Activated CD4-positive, alpha-beta T cell treated with anti-CD3 and anti-CD28 coated beads for 36 hours (primary cell): ENCODE measurements around the gene MAP1S. TPM values are rescaled to one million over a fixed set of nuclear protein-coding genes. Genes with fewer than 3 reads are reported as not detected.

ENCODE experiments used
- ATAC-seq: fragments of 200-7000 bp; cut with Tn5 transposase; one replicate; pipeline ENCODE4 v1.10.0; 2021; ENCODE audit warnings: mild to moderate bottlenecking, moderate library complexity
- CTCF ChIA-PET: fragments of 350-600 bp; sonication (Branson Sonifier 250); formaldehyde crosslinking; loops from one replicate; lab custom pipeline; 2021; ENCODE audit warnings: antibody characterized with exemption; lab: Charles Lee
- POLR2A ChIA-PET: fragments of 350-600 bp; sonication (Branson Sonifier 250); formaldehyde crosslinking; loops from one replicate; lab custom pipeline; 2021; ENCODE audit warnings: antibody characterized with exemption, inconsistent platforms; lab: Charles Lee
- DNase-seq: peaks from one replicate; pipeline ENCODE4 v3.0.0-alpha.2; 2020
- H3K27ac Mint-ChIP-seq: one replicate; pipeline ENCODE4 v1.8.0; 2021; ENCODE audit warnings: mixed read lengths
- H3K27me3 Mint-ChIP-seq: one replicate; pipeline ENCODE4 v1.8.0; 2021; ENCODE audit warnings: mixed read lengths
- H3K36me3 Mint-ChIP-seq: one replicate; pipeline ENCODE4 v1.8.0; 2021; ENCODE audit warnings: low read depth, mixed read lengths
- H3K4me1 Mint-ChIP-seq: one replicate; pipeline ENCODE4 v1.8.0; 2021; ENCODE audit warnings: mixed read lengths
- H3K4me3 Mint-ChIP-seq: one replicate; pipeline ENCODE4 v1.8.0; 2021; ENCODE audit warnings: mild to moderate bottlenecking, moderate library complexity, mixed read lengths
- H3K9me3 Mint-ChIP-seq: one replicate; pipeline ENCODE4 v1.8.0; 2021; ENCODE audit warnings: low read depth, mixed read lengths
- intact Hi-C, 2 experiments: fragments of 100-400 bp; cut with DNase I in 1 of 2; cut with micrococcal nuclease in 1 of 2; formaldehyde crosslinking; loops; one replicate each; pipeline versions ENCODE4 v1.14.2 to v1.15.1; 2022 to 2024; cut with DNase I, micrococcal nuclease
- total RNA-seq, 2 experiments: library from RNA; stranded (reverse); gene quantifications; one replicate each; pipeline ENCODE4 v1.2.3, GENCODE V29; 2021

Gene MAP1S
- total RNA-seq, 2 experiments from 2014 or later: 57.6 to 79.3 TPM

GRCh38 chr19:17753976-17754375, 34.7 kb downstream of the MAP1S start:
- H3K9me3 Mint-ChIP-seq: no peaks in the 10 kb centered on the region
- H3K36me3 Mint-ChIP-seq: peaks cover 42% of the 10 kb centered on the region
- H3K4me1 Mint-ChIP-seq: peaks cover 61% of the 10 kb centered on the region
- ChIA-PET POLR2A (no interaction called here), CTCF (interaction anchor here (1.2 kb wide), 1 partner anchor 22 kb away, joined by 7 read pairs; no protein-coding TSS in a partner anchor)
- ATAC-seq: no peak
- no peak overlapping the region for H3K4me3 Mint-ChIP-seq
- intact Hi-C loops: no loop called here
- H3K27me3 Mint-ChIP-seq: no peaks in the 10 kb centered on the region
- no peak overlapping the region for H3K27ac Mint-ChIP-seq
- DNase-seq: no peak

DNA sequence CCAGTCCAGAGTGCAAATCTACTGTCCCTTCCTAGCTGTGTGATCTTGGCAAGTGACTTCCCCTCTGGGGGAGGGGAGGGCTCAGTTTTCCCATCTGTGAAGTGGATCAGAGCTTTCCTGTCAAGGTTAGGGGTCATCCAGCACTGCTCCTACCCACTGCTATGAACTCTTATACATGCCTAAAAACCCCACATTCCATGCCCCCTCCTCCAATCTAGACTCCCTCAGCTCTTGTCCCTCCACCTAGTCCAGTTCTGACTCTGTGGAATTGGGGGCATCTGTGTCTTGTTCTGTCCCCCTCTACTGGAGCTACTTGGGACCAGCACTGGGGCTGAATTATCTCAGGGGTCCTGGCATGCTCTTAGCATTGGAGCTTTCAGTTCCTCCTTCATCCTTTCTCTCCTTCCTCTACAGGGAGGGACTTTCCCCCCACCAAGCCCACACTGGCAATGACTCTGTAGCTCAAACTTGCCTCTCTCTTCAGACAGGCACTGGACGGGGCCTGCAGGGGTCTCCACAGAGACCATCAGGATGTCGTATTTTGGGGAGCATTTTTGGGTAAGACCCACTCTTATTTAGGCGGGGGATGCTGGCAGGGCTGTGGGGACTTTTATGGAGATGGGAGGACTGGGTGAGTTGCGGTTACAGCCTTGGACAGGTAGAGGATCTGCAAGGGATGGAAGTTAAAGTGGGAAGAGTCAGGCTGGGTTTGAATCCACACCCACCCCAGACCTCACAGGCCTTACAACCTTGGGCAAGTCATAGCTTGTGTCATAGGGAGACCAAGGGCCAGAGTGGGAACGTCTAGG, 35.6 kb downstream of the MAP1S start:
- ChIA-PET CTCF (interaction anchor here (1.0 to 1.2 kb wide), 2 partner anchors 16 to 21 kb away, joined by 4 to 7 read pairs; no protein-coding TSS in a partner anchor), POLR2A (no interaction called here)
- no peaks in the 10 kb centered on the region for H3K27me3 Mint-ChIP-seq
- H3K4me3 Mint-ChIP-seq: no peak overlapping the region
- peak overlapping the region; percentile 34 for H3K27ac Mint-ChIP-seq
- intact Hi-C loops: no loop called here
- H3K36me3 Mint-ChIP-seq: peaks cover 41% of the 10 kb centered on the region
- H3K4me1 Mint-ChIP-seq: peaks cover 52% of the 10 kb centered on the region
- DNase-seq (peak; percentile 33), ATAC-seq (no peak)
- no peaks in the 10 kb centered on the region for H3K9me3 Mint-ChIP-seq

DNA sequence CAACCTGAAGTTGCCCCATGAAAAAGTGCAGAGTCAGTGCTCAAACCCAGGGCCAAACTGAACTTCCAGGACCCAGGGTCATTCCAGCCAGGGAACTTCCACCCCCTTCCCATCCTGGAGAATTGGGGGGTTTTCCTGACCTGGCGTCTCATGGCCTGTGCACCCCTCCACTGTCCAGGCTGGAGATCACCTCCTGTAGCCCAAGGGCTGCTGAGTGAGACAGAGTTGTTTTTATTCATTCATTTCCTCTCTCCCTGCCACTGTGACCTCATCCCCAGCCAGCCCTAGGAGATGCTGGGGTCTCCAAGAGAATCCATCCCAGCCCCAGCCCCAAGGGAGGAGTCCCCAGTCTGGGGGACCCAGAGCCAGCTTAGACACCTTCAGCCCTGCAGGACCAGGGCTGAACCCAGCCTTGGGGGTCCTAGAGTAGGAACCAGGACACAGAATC, 36.2 kb downstream of the MAP1S start:
- H3K4me3 Mint-ChIP-seq: no peak overlapping the region
- CTCF ChIA-PET: interaction anchor here (0.6 to 1.2 kb wide), 3 partner anchors 8 to 19 kb away, joined by 3 to 4 read pairs (median 4); no protein-coding TSS in a partner anchor
- ATAC-seq: no peak
- H3K9me3 Mint-ChIP-seq: no peaks in the 10 kb centered on the region
- peaks cover 45% of the 10 kb centered on the region for H3K36me3 Mint-ChIP-seq
- DNase-seq: no peak
- POLR2A ChIA-PET: interaction anchor here (0.5 kb wide), 1 partner anchor 13 kb away, joined by 4 read pairs; no protein-coding TSS in a partner anchor
- intact Hi-C loops: no loop called here
- H3K27me3 Mint-ChIP-seq: no peaks in the 10 kb centered on the region
- peak overlapping the region; percentile 34 for H3K27ac Mint-ChIP-seq
- H3K4me1 Mint-ChIP-seq: peaks cover 49% of the 10 kb centered on the region

- Mint-ChIP-seq H3K4me1 (peaks cover 44% of the 10 kb centered on the region), H3K27ac (no peak overlapping the region), H3K27me3 (no peaks in the 10 kb centered on the region), H3K9me3 (no peaks in the 10 kb centered on the region), H3K4me3 (no peak overlapping the region), H3K36me3 (peaks cover 50% of the 10 kb centered on the region)
- ChIA-PET POLR2A (interaction anchor here (0.5 to 0.6 kb wide), 2 partner anchors 14 to 15 kb away, joined by 3 to 4 read pairs; no protein-coding TSS in a partner anchor), CTCF (interaction anchor here (0.6 to 1.2 kb wide), 3 partner anchors 9 to 18 kb away, joined by 3 to 4 read pairs (median 3); no protein-coding TSS in a partner anchor)
- DNase-seq: peak; percentile 71
- intact Hi-C loops: no loop called here
- no peak for ATAC-seq
These were observed 36.8 kb downstream of the MAP1S start for GRCh38 chr19:17755977-17756670.

DNA sequence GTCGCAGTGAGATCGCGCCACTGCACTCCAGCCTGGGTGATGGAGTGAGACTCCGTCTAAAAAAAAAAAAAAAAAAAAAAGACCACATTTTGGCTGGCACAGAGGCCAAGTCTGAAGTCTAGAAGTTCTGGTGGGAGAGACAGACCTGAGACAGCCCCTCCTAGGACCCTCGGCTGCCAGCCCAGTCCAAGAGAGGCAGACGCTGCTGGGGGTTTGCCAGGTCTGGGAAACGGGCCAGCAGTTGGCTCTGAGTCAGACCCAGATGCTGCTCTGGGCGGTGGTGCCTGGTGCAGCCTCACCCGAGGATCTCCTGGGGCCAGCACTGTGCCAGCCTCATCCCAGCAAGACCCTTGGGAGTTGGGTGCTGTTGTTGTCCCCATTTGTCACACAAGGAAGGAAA, 37.8 kb downstream of the MAP1S start:
- Mint-ChIP-seq H3K4me1 (peaks cover 38% of the 10 kb centered on the region), H3K36me3 (peaks cover 52% of the 10 kb centered on the region), H3K9me3 (no peaks in the 10 kb centered on the region), H3K27me3 (no peaks in the 10 kb centered on the region), H3K4me3 (no peak overlapping the region), H3K27ac (no peak overlapping the region)
- intact Hi-C loops: no loop called here
- CTCF ChIA-PET: interaction anchor here (0.7 kb wide), 1 partner anchor 197 kb away, joined by 3 read pairs; no protein-coding TSS in a partner anchor
- ATAC-seq: no peak
- POLR2A ChIA-PET: no interaction called here
- no peak for DNase-seq

DNA sequence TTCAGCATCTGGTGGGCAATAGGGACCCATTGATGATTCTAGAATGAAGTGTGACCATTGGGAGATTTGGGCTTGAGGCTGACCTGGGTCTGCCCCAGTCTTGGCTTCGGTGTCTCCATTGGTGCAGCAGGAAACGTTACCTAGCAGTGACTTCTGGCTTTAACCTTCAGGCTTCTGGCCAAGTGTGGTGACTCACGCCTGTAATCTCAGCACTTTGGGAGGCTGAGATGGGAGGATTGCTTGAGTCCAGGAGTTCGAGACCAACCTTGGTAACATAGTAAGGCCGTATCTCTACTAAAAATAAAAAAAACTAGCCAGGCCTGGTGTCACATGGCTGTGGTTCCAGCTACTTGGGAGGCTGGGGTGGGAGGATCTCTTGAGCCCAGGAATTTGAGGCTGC, 39.2 kb downstream of the MAP1S start:
- H3K36me3 Mint-ChIP-seq: peaks cover 58% of the 10 kb centered on the region

GRCh38 chr19:17761148-17761547, 41.9 kb downstream of the MAP1S start:
- POLR2A ChIA-PET: interaction anchor here (0.6 kb wide), 1 partner anchor 19 kb away, joined by 3 read pairs; no protein-coding TSS in a partner anchor

More for the DNA sequence above, 39.2 kb downstream of the MAP1S start:
- ATAC-seq: no peak
- Mint-ChIP-seq H3K4me3 (no peak overlapping the region), H3K9me3 (no peaks in the 10 kb centered on the region), H3K27me3 (no peaks in the 10 kb centered on the region), H3K4me1 (peaks cover 35% of the 10 kb centered on the region), H3K27ac (peak overlapping the region; percentile 10)
- DNase-seq: no peak
- intact Hi-C loops: no loop called here
- ChIA-PET CTCF (interaction anchor here (0.5 to 0.6 kb wide), 2 partner anchors 291 to 372 kb away, joined by 3 read pairs; no protein-coding TSS in a partner anchor), POLR2A (interaction anchor here (0.8 kb wide), 1 partner anchor 8 kb away, joined by 4 read pairs; no protein-coding TSS in a partner anchor)

DNA sequence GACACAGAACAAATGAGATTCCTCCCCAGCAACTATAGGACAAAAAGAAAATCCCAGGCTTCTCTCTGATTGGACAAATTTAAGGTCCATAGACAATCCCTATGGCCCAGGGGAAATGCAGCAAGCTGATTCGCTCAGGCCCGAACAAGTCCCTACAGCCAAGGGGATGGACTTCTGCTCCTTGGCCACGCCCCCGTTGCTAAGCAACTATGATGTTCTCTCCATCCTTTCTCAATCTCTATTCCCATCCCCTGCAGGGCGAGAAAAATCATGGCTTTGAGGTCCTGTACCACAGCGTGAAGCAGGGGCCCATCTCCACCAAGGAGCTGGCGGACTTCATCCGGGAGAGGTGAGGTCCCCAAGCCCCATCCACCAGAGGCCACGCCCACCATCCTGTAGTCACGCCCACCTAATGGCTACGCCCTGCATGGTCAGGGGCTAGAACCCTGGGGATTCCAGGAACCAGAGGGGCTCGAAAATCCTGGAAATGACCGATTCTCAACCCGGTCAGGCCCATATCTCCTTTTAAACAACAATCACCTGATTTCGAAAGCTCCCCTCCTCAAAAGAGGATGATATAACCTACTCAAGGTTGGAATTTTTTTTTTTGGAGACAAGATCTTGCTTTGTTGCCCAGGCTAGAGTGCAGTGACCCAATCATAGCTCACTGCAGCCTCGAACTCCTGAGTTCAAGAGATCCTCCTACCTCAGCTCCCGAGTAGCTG, 43.4 kb downstream of the MAP1S start:
- Mint-ChIP-seq H3K27ac (no peak overlapping the region), H3K9me3 (no peaks in the 10 kb centered on the region), H3K36me3 (peaks cover 58% of the 10 kb centered on the region), H3K4me3 (no peak overlapping the region), H3K27me3 (no peaks in the 10 kb centered on the region), H3K4me1 (peaks cover 12% of the 10 kb centered on the region)
- intact Hi-C loops: no loop called here
- ChIA-PET POLR2A (no interaction called here), CTCF (interaction anchor here (0.6 to 1.3 kb wide), 2 partner anchors 12 to 140 kb away, joined by 3 to 4 read pairs; no protein-coding TSS in a partner anchor)
- peak; percentile 57 for DNase-seq
- ATAC-seq: peak; percentile 59

More at GRCh38 chr19:17761148-17761547, 41.9 kb downstream of the MAP1S start:
- CTCF ChIA-PET: interaction anchor here (0.6 kb wide), 1 partner anchor 24 kb away, joined by 3 read pairs; no protein-coding TSS in a partner anchor
- Mint-ChIP-seq H3K36me3 (peaks cover 63% of the 10 kb centered on the region), H3K9me3 (no peaks in the 10 kb centered on the region), H3K4me3 (no peak overlapping the region), H3K27ac (no peak overlapping the region), H3K4me1 (peaks cover 18% of the 10 kb centered on the region), H3K27me3 (no peaks in the 10 kb centered on the region)
- DNase-seq: no peak
- intact Hi-C loops: no loop called here
- no peak for ATAC-seq

GRCh38 chr19:17764348-17764747, 45.1 kb downstream of the MAP1S start:
- Mint-ChIP-seq H3K9me3 (no peaks in the 10 kb centered on the region), H3K36me3 (peaks cover 55% of the 10 kb centered on the region), H3K27me3 (no peaks in the 10 kb centered on the region), H3K27ac (no peak overlapping the region), H3K4me3 (no peak overlapping the region), H3K4me1 (peaks cover 7% of the 10 kb centered on the region)
- ATAC-seq (no peak), DNase-seq (no peak)
- ChIA-PET POLR2A (no interaction called here), CTCF (no interaction called here)
- intact Hi-C loops: no loop called here

DNA sequence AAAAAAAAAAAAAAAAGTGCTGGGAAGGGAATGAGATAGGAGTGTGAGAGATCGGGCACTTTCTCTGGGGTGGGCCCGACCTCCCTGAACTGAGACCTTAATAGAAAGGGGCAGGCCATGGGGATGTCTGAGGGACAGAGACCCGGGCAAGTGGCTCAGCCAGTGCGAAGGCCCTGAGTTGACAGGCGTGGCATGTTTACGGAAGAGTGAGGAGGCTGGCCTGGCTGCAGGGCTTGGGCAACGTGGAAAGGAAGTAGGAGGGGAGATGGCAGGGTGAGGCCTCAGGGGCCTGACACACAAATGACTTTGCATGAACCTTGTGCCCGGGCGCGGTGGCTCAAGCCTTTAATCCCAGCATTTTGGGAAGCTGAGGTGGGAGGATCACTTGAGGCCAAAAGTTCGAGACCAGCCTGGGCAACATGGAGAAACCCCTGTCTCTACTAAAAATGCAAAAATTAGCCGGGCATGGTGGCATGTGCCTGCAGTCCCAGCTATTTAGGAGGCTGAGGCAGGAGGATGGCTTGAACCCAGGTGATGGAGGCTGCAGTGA, 45.9 kb downstream of the MAP1S start:
- no peak overlapping the region for H3K4me3 Mint-ChIP-seq
- intact Hi-C loops: no loop called here
- H3K27ac Mint-ChIP-seq: no peak overlapping the region
- ATAC-seq (no peak), DNase-seq (no peak)
- peaks cover 7% of the 10 kb centered on the region for H3K4me1 Mint-ChIP-seq
- POLR2A ChIA-PET: no interaction called here
- no peaks in the 10 kb centered on the region for H3K9me3 Mint-ChIP-seq
- CTCF ChIA-PET: no interaction called here
- H3K36me3 Mint-ChIP-seq: peaks cover 56% of the 10 kb centered on the region
- no peaks in the 10 kb centered on the region for H3K27me3 Mint-ChIP-seq
